CD4-positive, alpha-beta memory T cell (primary cell): ENCODE measurements around the gene R3HDM4. TPM values are rescaled to one million over a fixed set of nuclear protein-coding genes. Genes with fewer than 3 reads are reported as not detected.

Experiments used
- CTCF ChIA-PET: fragments of 350-600 bp; sonication (Branson Sonifier 250); formaldehyde crosslinking; loops from one replicate; lab custom pipeline; 2021; ENCODE audit warnings: inconsistent platforms; ENCODE audit not compliant: partially characterized antibody; lab: Charles Lee
- POLR2A ChIA-PET: fragments of 350-600 bp; sonication (Branson Sonifier 250); formaldehyde crosslinking; loops from one replicate; lab custom pipeline; 2021; ENCODE audit not compliant: partially characterized antibody; lab: Charles Lee
- DNase-seq, 5 donors: peaks; one replicate each; pipeline versions ENCODE4 v3.0.0 to v3.0.0-alpha.2; 2020 to 2022; ENCODE audit warnings: mixed read lengths in 1 of 5
- H3K27ac ChIP-seq: one replicate; pipeline ENCODE4 v1.7.0; 2013; ENCODE audit warnings: low read depth, low read length
- H3K27me3 ChIP-seq: 2 replicates; pipeline ENCODE4 v1.7.0; 2013; ENCODE audit warnings: mild to moderate bottlenecking, low read length, moderate library complexity; ENCODE audit not compliant: insufficient read depth
- H3K36me3 ChIP-seq: 2 replicates; pipeline ENCODE4 v1.7.0; 2013; ENCODE audit warnings: mild to moderate bottlenecking, low read length, moderate library complexity; ENCODE audit not compliant: insufficient read depth
- H3K4me1 ChIP-seq: 2 replicates; pipeline ENCODE4 v1.7.0; 2013; ENCODE audit warnings: mild to moderate bottlenecking, low read length, moderate library complexity; ENCODE audit not compliant: insufficient read depth
- H3K4me3 ChIP-seq, 2 donors: one replicate each; pipeline ENCODE4 v1.7.0; 2013; ENCODE audit warnings: low read length in 2 of 2, mild to moderate bottlenecking in 1 of 2
- H3K9me3 ChIP-seq, 2 donors: one replicate each; pipeline ENCODE4 v1.7.0; 2013; ENCODE audit warnings: low read length in 2 of 2, control low read depth in 1 of 2; ENCODE audit not compliant: control insufficient read depth in 1 of 2
- H3K27ac Mint-ChIP-seq, 7 donors: one replicate each; pipeline ENCODE4 v1.8.0; 2020 to 2021; ENCODE audit warnings: mixed read lengths in 7 of 7, mild to moderate bottlenecking in 6 of 7, inconsistent platforms in 3 of 7, moderate library complexity in 3 of 7
- H3K27me3 Mint-ChIP-seq, 2 donors: one replicate each; pipeline ENCODE4 v1.8.0; 2020 to 2021; ENCODE audit warnings: mixed read lengths in 2 of 2
- H3K36me3 Mint-ChIP-seq, 2 donors: one replicate each; pipeline ENCODE4 v1.8.0; 2020 to 2021; ENCODE audit warnings: mixed read lengths in 2 of 2, inconsistent platforms in 1 of 2, mild to moderate bottlenecking in 1 of 2
- H3K4me1 Mint-ChIP-seq, 4 donors: one replicate each; pipeline ENCODE4 v1.8.0; 2020 to 2021; ENCODE audit warnings: mixed read lengths in 4 of 4, mild to moderate bottlenecking in 1 of 4
- H3K4me3 Mint-ChIP-seq, 8 donors: one replicate each; pipeline ENCODE4 v1.8.0; 2020 to 2021; ENCODE audit warnings: mixed read lengths in 8 of 8, mild to moderate bottlenecking in 7 of 8, moderate library complexity in 6 of 8, inconsistent platforms in 3 of 8
- H3K9me3 Mint-ChIP-seq, 8 donors: one replicate each; pipeline ENCODE4 v1.8.0; 2020 to 2021; ENCODE audit warnings: mixed read lengths in 8 of 8, mild to moderate bottlenecking in 5 of 8, inconsistent platforms in 3 of 8, moderate library complexity in 1 of 8
- intact Hi-C: fragments of 100-400 bp; cut with micrococcal nuclease; formaldehyde crosslinking; loops from one replicate; pipeline ENCODE4 v1.15.1; 2023
- polyA plus RNA-seq, 2 donors: library from polyadenylated mRNA; unstranded; fragments of 300-500 nt; fragmentation: Illumina TruSeq; gene quantifications; one replicate each; pipeline ENCODE4 v1.2.3, GENCODE V29; 2021
- total RNA-seq, 2 experiments: library from RNA; stranded (reverse); gene quantifications; one replicate each; pipeline ENCODE4 v1.2.3, GENCODE V29; 2021

The R3HDM4 gene
- total and polyA plus RNA-seq, 4 experiments from 2014 or later, result 153 to 230 (median 181) TPM

GRCh38 chr19:897442-898039 lies 15.5 kb downstream of the R3HDM4 start:
- H3K36me3 Mint-ChIP-seq, result peaks cover 5 to 21% of the 10 kb centered on the region in 2 donors

GRCh38 chr19:896999-897398 lies 16.0 kb downstream of the R3HDM4 start:
- Histone ChIP-seq H3K9me3 (no peaks in the 10 kb centered on the region), H3K36me3 (peaks cover 26% of the 10 kb centered on the region), H3K27ac (no peak overlapping the region), H3K27me3 (no peaks in the 10 kb centered on the region), H3K4me3 (no peak overlapping the region), H3K4me1 (peaks cover 31% of the 10 kb centered on the region)
- POLR2A ChIA-PET, result interaction anchor here (1.2 to 8.9 kb wide), 3 partner anchors 11 to 369 kb away, joined by 3 to 252 read pairs (median 47); no protein-coding TSS in a partner anchor
- Mint-ChIP-seq H3K4me1 (peaks cover 7 to 30% (median 10%) of the 10 kb centered on the region in 4 donors), H3K27me3 (peaks cover 0 to 3% of the 10 kb centered on the region in 2 donors), H3K9me3 (peaks cover 0 to 7% (median 0%) of the 10 kb centered on the region in 8 donors), H3K4me3 (no peak overlapping the region), H3K27ac (peak overlapping the region in 3 of 7 donors; percentile 46 to 81 (median 68)), H3K36me3 (peaks cover 5 to 24% of the 10 kb centered on the region in 2 donors)
- intact Hi-C loops, result no loop called here
- CTCF ChIA-PET, result interaction anchor here (1.0 to 1.6 kb wide), 2 partner anchors 9 to 34 kb away, joined by 4 to 5 read pairs; no protein-coding TSS in a partner anchor
- no peak for DNase-seq

More at GRCh38 chr19:897442-898039, 15.5 kb downstream of the R3HDM4 start:
- no peak for DNase-seq
- ChIA-PET POLR2A (interaction anchor here (6.3 to 8.9 kb wide), 2 partner anchors 10 to 19 kb away, joined by 47 to 252 read pairs; no protein-coding TSS in a partner anchor), CTCF (interaction anchor here (0.9 to 1.6 kb wide), 3 partner anchors 9 to 34 kb away, joined by 4 to 5 read pairs (median 4); no protein-coding TSS in a partner anchor)
- intact Hi-C loops, result no loop called here
- H3K27me3 ChIP-seq, result no peaks in the 10 kb centered on the region
- Mint-ChIP-seq H3K9me3 (peaks cover 0 to 7% (median 0%) of the 10 kb centered on the region in 8 donors), H3K27me3 (peaks cover 0 to 3% of the 10 kb centered on the region in 2 donors), H3K4me3 (no peak overlapping the region), H3K4me1 (peaks cover 7 to 31% (median 10%) of the 10 kb centered on the region in 4 donors), H3K27ac (no peak overlapping the region)
- H3K4me3 ChIP-seq, result no peak overlapping the region
- H3K27ac ChIP-seq, result no peak overlapping the region
- H3K9me3 ChIP-seq, result no peaks in the 10 kb centered on the region
- peaks cover 26% of the 10 kb centered on the region for H3K4me1 ChIP-seq
- peaks cover 26% of the 10 kb centered on the region for H3K36me3 ChIP-seq

- CTCF ChIA-PET, result interaction anchor here (1.0 to 1.6 kb wide), 2 partner anchors 10 to 33 kb away, joined by 4 to 5 read pairs; no protein-coding TSS in a partner anchor
- POLR2A ChIA-PET, result interaction anchor here (1.2 to 8.9 kb wide), 4 partner anchors 11 to 370 kb away, joined by 3 to 252 read pairs (median 26); no protein-coding TSS in a partner anchor
Observed at GRCh38 chr19:896434-896833, 16.6 kb downstream of the R3HDM4 start.

GRCh38 chr19:892894-893689 lies 19.9 kb downstream of the R3HDM4 start, which contains the start of the genes MED16 and RNU6-9:
MED16 (minus strand) TSS chr19:893187; CDS start chr19:891131, 2,056 bp downstream.
RNU6-9 (plus strand) TSS chr19:893484.
- peak within 1 kb of the TSS; percentile 80 for H3K27ac ChIP-seq
- H3K4me1 ChIP-seq, result peaks cover 28% of the 10 kb centered on the region
- H3K36me3 ChIP-seq, result peaks cover 14% of the 10 kb centered on the region
- Mint-ChIP-seq H3K27ac (peak within 1 kb of the TSS; percentile 99 to 100 (median 99)), H3K27me3 (peaks cover 0 to 3% of the 10 kb centered on the region in 2 donors), H3K4me3 (peak within 1 kb of the TSS; percentile 87 to 95 (median 92)), H3K36me3 (peaks cover 5 to 23% of the 10 kb centered on the region in 2 donors), H3K4me1 (peaks cover 7 to 47% (median 11%) of the 10 kb centered on the region in 4 donors), H3K9me3 (peaks cover 0 to 6% (median 0%) of the 10 kb centered on the region in 8 donors)
- intact Hi-C loops, result loop anchor here (1.0 kb wide), 4 partner anchors 16 to 230 kb away; partner anchors contain the start of gene RNF126
- H3K4me3 ChIP-seq, result peak within 1 kb of the TSS; percentile 36 to 76
- CTCF ChIA-PET, result interaction anchor here (0.5 to 2.7 kb wide), 12 partner anchors 11 to 123 kb away, joined by 3 to 17 read pairs (median 4); no protein-coding TSS in a partner anchor
- H3K27me3 ChIP-seq, result no peaks in the 10 kb centered on the region
- POLR2A ChIA-PET, result interaction anchor here (0.7 to 8.9 kb wide), 21 partner anchors 9 to 376 kb away, joined by 3 to 252 read pairs (median 6); partner anchors contain the start of genes CFD, CIRBP, KISS1R and R3HDM4
- H3K9me3 ChIP-seq, result no peaks in the 10 kb centered on the region
- DNase-seq, result peak; percentile 93 to 96 (median 95)

More at GRCh38 chr19:896434-896833, 16.6 kb downstream of the R3HDM4 start:
- H3K27me3 Mint-ChIP-seq, result peaks cover 0 to 3% of the 10 kb centered on the region in 2 donors
- H3K4me3 ChIP-seq, result no peak overlapping the region
- no peak overlapping the region for H3K27ac ChIP-seq
- intact Hi-C loops, result no loop called here
- peaks cover 0 to 7% (median 0%) of the 10 kb centered on the region in 8 donors for H3K9me3 Mint-ChIP-seq
- H3K36me3 Mint-ChIP-seq, result peaks cover 5 to 23% of the 10 kb centered on the region in 2 donors
- no peaks in the 10 kb centered on the region for H3K27me3 ChIP-seq
- H3K4me1 Mint-ChIP-seq, result peaks cover 7 to 29% (median 10%) of the 10 kb centered on the region in 4 donors
- H3K27ac Mint-ChIP-seq, result peak overlapping the region in 2 of 7 donors; percentile 42 to 68
- peak overlapping the region in 1 of 8 donors; percentile 7 for H3K4me3 Mint-ChIP-seq
- DNase-seq, result no peak
- peaks cover 25% of the 10 kb centered on the region for H3K36me3 ChIP-seq
- peaks cover 32% of the 10 kb centered on the region for H3K4me1 ChIP-seq
- H3K9me3 ChIP-seq, result no peaks in the 10 kb centered on the region

- POLR2A ChIA-PET, result interaction anchor here (0.7 to 8.9 kb wide), 17 partner anchors 10 to 377 kb away, joined by 3 to 252 read pairs (median 7); partner anchors contain the start of genes CIRBP, KISS1R, R3HDM4 and WDR18
- Histone ChIP-seq H3K27ac (peak overlapping the region; percentile 80), H3K4me3 (peak overlapping the region; percentile 36 to 76), H3K36me3 (peaks cover 18% of the 10 kb centered on the region), H3K9me3 (no peaks in the 10 kb centered on the region), H3K4me1 (peaks cover 33% of the 10 kb centered on the region), H3K27me3 (no peaks in the 10 kb centered on the region)
- DNase-seq, result no peak
- Mint-ChIP-seq H3K27ac (peak overlapping the region; percentile 38 to 100 (median 88)), H3K4me3 (peak overlapping the region; percentile 79 to 87 (median 84)), H3K36me3 (peaks cover 5 to 26% of the 10 kb centered on the region in 2 donors), H3K9me3 (peaks cover 0 to 6% (median 0%) of the 10 kb centered on the region in 8 donors), H3K27me3 (peaks cover 0 to 3% of the 10 kb centered on the region in 2 donors), H3K4me1 (peaks cover 7 to 47% (median 11%) of the 10 kb centered on the region in 4 donors)
- CTCF ChIA-PET, result interaction anchor here (0.7 to 2.7 kb wide), 7 partner anchors 12 to 29 kb away, joined by 3 to 17 read pairs (median 5); no protein-coding TSS in a partner anchor
- intact Hi-C loops, result no loop called here
Observed at GRCh38 chr19:892243-892893, 20.7 kb downstream of the R3HDM4 start.
